GM19324 (cell line): ENCODE measurements around the gene PELO.

Experiments
- ATAC-seq: cut with Tn5 transposase; IDR thresholded peaks from one replicate; pipeline ENCODE4 v1.9.1; 2021; ENCODE audit warnings: mild to moderate bottlenecking, moderate library complexity; ENCODE audit not compliant: unreplicated experiment, low FRiP score

PELO gene

DNA sequence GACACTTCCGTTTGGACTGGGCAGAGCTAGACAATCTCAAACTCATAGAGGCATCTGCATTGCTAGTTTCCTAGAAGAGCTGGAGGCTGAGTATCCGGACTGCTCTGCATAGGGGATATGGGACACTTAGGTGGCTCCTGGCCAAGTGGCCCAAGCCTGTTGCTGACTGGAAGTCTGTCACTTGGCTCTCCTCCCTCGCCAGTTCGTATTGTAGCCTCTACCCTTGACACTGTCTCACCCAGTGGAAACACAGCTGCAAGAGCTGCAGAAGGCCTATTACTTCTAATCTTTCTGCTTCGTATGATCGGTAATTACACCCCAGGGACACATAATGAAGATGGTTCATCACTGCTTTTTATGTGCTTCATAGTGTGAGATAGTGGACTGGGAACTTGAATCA lies 34.7 kb downstream of the PELO start:
- no peak for ATAC-seq

DNA sequence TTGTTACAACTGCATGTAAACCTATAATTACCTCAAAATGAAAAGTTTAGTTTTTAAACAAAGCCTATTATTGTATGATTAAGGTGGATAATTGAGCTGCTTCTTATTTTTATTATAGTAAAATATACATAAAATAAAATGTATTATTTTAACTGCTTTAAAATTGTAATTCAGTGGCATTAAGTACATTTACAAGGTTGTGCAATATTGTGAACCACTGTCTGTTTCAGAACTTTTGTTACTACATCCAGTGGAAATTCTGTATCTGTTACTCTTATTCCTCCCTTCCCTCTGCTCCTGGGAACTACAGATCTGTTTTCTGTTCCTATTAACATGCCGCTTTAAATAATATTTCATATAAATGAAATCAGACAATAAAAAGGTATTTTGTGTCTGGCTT lies 37.1 kb downstream of the PELO start:
- no peak for ATAC-seq

DNA sequence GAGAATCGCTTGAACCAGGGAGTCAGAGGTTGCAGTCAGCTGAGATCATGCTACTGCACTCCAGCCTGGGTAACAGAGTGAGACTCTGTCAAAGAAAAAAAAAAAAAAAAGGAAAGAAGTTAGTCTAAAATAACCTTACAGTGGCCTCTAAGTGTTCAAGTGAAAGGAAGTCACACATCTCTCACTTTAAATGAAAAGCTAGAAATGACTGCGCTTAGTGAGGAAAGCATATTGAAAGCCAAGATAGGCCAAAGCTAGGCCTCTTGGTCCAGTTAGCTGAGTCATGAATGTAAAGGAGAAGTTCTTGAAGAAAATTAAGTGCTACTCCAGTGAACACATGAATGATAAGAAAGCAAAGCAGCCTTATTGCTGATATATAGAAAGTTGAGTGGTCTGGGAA lies 38.1 kb downstream of the PELO start:
- ATAC-seq = peak; percentile 73

DNA sequence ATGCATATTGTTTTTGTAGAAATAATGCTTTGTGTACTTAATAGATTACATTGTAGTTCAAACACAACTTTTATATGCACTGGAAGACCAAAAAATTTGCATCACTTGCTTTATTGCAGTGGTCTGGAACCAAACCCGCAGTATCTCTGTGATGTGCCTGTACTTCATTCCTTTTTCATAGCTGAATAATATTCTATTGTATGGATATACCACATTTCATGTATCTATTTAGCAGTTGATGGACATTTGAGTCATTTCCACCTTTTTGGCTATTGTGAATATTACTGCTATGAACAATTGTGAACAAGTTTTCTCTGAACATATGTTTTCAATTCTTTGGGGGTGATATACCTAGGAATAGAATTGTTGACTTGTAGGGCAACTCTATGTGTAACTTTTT lies 40.1 kb downstream of the PELO start:
- no peak for ATAC-seq

DNA sequence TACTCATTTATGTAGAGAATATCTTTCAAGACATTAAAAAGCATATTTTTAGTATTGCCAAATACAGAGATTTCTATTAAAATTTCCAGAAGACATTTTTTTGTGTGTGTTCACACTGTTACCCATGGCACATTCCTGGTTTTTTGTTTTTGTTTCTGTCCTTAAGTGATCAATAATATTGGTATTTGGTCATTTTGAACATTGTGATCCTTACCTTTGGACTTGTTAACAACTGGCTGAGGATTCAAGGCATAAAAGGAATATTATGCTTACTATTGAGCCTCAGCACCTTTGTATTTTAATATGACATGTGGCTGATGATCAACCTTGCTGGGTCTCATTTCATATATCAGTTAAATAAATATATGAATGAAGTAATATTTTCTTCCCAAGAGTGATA lies 41.9 kb downstream of the PELO start:
- ATAC-seq = no peak

DNA sequence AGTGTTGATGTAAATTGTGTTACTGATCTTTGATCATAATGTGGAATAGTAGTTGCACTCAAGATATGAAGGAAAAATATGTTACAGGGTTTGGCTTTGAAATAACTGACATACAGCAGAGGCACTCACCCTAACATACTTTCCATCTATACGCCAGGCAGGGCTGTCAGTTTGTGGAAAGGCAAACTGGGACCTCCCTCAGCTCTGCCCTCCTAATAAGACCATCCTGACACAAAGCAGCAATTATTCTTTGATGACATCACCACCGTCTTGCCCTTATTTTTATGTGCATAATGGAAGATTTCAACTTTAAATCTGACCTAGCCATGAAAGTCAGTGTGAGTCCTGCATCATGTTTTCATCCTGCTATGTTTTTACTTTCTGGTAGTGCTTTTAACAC lies 42.9 kb downstream of the PELO start:
- ATAC-seq = no peak

DNA sequence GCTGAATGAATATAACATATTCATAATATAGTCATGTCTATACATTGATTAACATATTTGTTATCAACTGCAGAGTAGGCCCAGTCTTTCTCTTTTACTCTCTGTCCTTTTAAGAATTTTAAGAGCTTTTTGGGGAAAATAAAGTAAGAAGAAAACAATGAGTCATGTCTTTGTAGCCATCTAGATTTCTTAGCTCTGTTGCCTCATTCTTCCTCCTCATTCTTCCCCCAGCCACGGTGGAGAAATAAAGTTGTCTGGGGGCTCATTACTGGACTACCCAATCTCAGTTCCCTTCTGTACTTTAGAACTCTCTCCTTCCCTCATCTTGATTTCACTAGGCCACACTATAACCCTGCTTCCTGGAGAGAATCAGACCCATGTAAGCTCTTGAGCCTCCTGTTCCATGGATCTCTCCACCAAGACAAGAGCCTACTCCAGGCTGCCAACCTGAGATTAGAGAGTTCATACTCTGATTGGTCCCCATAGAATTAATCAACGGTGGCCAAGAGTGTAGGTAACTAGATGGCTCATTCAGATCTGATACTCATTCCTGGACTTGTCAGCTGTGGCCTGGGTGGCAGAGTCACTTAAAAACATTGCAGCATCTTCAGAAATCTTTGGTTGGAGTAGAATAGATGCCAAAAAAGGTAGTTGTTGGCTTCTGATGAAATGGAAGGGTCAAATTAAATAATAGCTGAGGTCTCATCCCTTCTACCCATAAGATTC lies 44.2 kb downstream of the PELO start:
- no peak for ATAC-seq

DNA sequence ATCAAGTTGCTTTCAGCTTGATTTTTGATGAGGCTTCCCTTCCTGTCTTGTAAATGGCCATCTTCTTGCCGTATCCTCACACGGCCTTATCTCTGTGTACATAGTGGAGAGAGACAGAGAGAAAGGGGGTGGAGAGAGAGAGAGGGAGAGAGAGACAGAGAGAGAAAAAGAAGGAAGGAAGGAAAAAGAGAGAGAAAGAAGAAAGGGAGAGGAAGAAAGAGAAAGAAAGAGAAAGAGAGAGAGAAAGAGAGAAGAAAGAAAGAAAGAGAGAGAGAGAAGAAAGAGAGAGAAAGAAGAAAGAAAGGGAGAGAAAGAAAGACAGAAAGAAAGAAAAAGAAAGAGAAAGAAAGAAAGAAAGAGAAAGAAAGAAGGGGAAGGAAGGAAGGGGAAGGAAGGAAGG lies 46.6 kb downstream of the PELO start:
- ATAC-seq = no peak

DNA sequence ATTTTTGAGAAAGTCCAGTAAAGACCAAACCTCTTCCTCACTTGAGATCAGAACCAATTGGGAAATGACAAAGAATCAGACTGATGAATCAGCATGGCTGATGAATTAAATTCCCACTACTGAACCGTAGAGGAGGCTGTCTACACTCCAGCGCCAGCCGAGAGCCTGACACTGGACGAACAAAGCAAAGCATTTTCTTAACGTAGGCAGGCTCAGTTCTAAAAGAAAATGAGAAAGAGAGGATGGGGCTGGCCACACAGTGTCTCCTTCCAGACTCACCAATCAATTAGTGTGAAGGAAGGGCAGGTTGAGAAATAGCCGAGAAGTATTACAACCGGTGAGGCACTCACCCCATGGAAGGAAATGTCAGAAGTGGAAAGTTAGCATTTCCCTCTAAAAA lies 49.4 kb downstream of the PELO start:
- ATAC-seq = no peak
